DND-41 (cell line): ENCODE measurements around the gene SLX4IP.
A peak's percentile ranks its signal among the peaks of the same experiment; 100 is the strongest.

ENCODE experiments used
- ATAC-seq: fragments of 200-7000 bp; cut with Tn5 transposase; 3 replicates; pipeline ENCODE4 v1.9.1; 2021; ENCODE audit warnings: low read depth; ENCODE audit not compliant: insufficient read depth
- DNase-seq: peaks from one replicate; pipeline ENCODE4 v3.0.0-alpha.2; 2020
- H2AFZ ChIP-seq: 2 replicates; pipeline ENCODE4 v1.6.0; 2012; ENCODE audit warnings: low read depth, low read length
- H3K27ac ChIP-seq: 2 replicates; pipeline ENCODE4 v1.5.1; 2012; ENCODE audit warnings: low read length, inconsistent platforms
- H3K27me3 ChIP-seq: fragments of 200-600 bp; sonication (generic); 2 replicates; pipeline ENCODE4 v1.6.0; 2012; ENCODE audit warnings: low read length, mild to moderate bottlenecking, inconsistent platforms; ENCODE audit not compliant: insufficient read depth, poor library complexity
- H3K36me3 ChIP-seq: 2 replicates; pipeline ENCODE4 v1.5.1; 2012; ENCODE audit warnings: low read length, inconsistent platforms; ENCODE audit not compliant: insufficient read depth
- H3K4me1 ChIP-seq: 2 replicates; pipeline ENCODE4 v1.5.1; 2012; ENCODE audit warnings: mild to moderate bottlenecking, low read length; ENCODE audit not compliant: insufficient read depth
- H3K4me2 ChIP-seq: 2 replicates; pipeline ENCODE4 v1.6.0; 2012; ENCODE audit warnings: mild to moderate bottlenecking, moderate library complexity, low read length, inconsistent platforms; ENCODE audit not compliant: insufficient read depth
- H3K4me3 ChIP-seq, 2 experiments: fragments of 200-600 bp in 1 of 2; shearing (Covaris generic) in 1 of 2; 2 replicates each; pipeline ENCODE4 v1.5.1; 2012 to 2016; ENCODE audit warnings: inconsistent platforms in 2 of 2, low read length in 2 of 2, mild to moderate bottlenecking in 2 of 2, low read depth in 1 of 2, moderate library complexity in 1 of 2
- H3K79me2 ChIP-seq: 2 replicates; pipeline ENCODE4 v1.6.0; 2012; ENCODE audit warnings: low read length, inconsistent platforms; ENCODE audit not compliant: insufficient read depth
- H3K9ac ChIP-seq: 2 replicates; pipeline ENCODE4 v1.6.0; 2012; ENCODE audit warnings: low read depth, mild to moderate bottlenecking, inconsistent platforms, low read length, moderate library complexity
- H3K9me3 ChIP-seq: 2 replicates; pipeline ENCODE4 v1.5.1; 2012; ENCODE audit warnings: low read length, moderate library complexity, mild to moderate bottlenecking, inconsistent platforms; ENCODE audit not compliant: insufficient read depth, severe bottlenecking
- H4K20me1 ChIP-seq: 2 replicates; pipeline ENCODE4 v1.6.0; 2012; ENCODE audit warnings: low read length; ENCODE audit not compliant: insufficient read depth
- CTCF ChIP-seq: IDR thresholded peaks from 2 replicates; pipeline ENCODE4 v1.5.1; 2012; ENCODE audit warnings: borderline replicate concordance, low read length, moderate library complexity, mild to moderate bottlenecking; ENCODE audit not compliant: poor library complexity, severe bottlenecking; ENCODE audit errors: extremely low read depth
- EZH2 ChIP-seq: IDR thresholded peaks from 3 replicates; pipeline ENCODE4 v1.6.1; 2012; ENCODE audit warnings: borderline replicate concordance, low read depth, mild to moderate bottlenecking, moderate library complexity, low read length, inconsistent platforms; ENCODE audit not compliant: severe bottlenecking

Gene SLX4IP

GRCh38 chr20:10577648-10578047 is 142.5 kb downstream of the SLX4IP start:
- no peak for TF ChIP-seq EZH2
- no peak for TF ChIP-seq CTCF
- H2AFZ ChIP-seq, result no peak overlapping the region
- no peak overlapping the region for H3K9ac ChIP-seq
- no peaks in the 10 kb centered on the region for H3K27me3 ChIP-seq
- DNase-seq, result no peak
- H3K79me2 ChIP-seq, result no peaks in the 10 kb centered on the region
- H3K4me2 ChIP-seq, result no peak overlapping the region
- no peaks in the 10 kb centered on the region for H3K4me1 ChIP-seq
- no peak for ATAC-seq
- no peaks in the 10 kb centered on the region; the same call in 1 of the 2 replicates for H4K20me1 ChIP-seq
- H3K9me3 ChIP-seq, result no peaks in the 10 kb centered on the region
- H3K27ac ChIP-seq, result no peak overlapping the region
- H3K36me3 ChIP-seq, result no peaks in the 10 kb centered on the region; the same call in 1 of the 2 replicates
- H3K4me3 ChIP-seq, result no peak overlapping the region

- Histone ChIP-seq H3K79me2 (no peaks in the 10 kb centered on the region), H3K4me3 (no peak overlapping the region), H2AFZ (no peak overlapping the region), H4K20me1 (no peaks in the 10 kb centered on the region; the same call in 1 of the 2 replicates), H3K4me1 (no peaks in the 10 kb centered on the region), H3K27ac (no peak overlapping the region), H3K9me3 (no peaks in the 10 kb centered on the region), H3K9ac (no peak overlapping the region), H3K36me3 (no peaks in the 10 kb centered on the region; the same call in 1 of the 2 replicates), H3K4me2 (no peak overlapping the region), H3K27me3 (no peaks in the 10 kb centered on the region)
- no peak for TF ChIP-seq EZH2
- TF ChIP-seq CTCF, result no peak
- peak; percentile 67 for ATAC-seq
- no peak for DNase-seq
Measured at GRCh38 chr20:10578607-10579006, 143.5 kb downstream of the SLX4IP start.

DNA sequence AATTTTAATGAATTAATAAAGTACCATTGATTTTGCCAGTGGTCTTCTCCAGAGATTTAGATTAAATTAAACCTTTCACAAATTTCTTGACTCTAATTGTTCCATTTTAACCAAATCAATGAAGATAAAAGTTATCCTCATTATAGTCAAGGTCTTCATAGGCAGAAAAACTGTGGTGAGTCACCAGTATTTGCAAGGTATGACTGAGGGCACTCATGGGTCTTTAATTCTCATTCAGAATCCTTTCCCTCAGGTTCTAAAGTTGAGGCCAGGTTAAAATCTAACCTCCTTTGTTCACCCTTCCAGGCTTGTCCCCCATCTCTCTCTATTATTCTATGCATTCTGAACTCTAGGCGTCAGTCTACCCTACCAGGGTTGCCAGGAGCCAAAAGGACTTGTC is 144.8 kb downstream of the SLX4IP start:
- TF ChIP-seq CTCF, result no peak
- no peak for TF ChIP-seq EZH2
- DNase-seq, result no peak
- H3K4me3 ChIP-seq, result no peak overlapping the region
- no peaks in the 10 kb centered on the region; the same call in 1 of the 2 replicates for H4K20me1 ChIP-seq
- H2AFZ ChIP-seq, result no peak overlapping the region
- no peaks in the 10 kb centered on the region for H3K4me1 ChIP-seq
- H3K79me2 ChIP-seq, result no peaks in the 10 kb centered on the region
- no peak for ATAC-seq
- no peak overlapping the region for H3K27ac ChIP-seq
- no peaks in the 10 kb centered on the region; the same call in 1 of the 2 replicates for H3K36me3 ChIP-seq
- no peak overlapping the region for H3K4me2 ChIP-seq
- no peak overlapping the region for H3K9ac ChIP-seq
- H3K9me3 ChIP-seq, result no peaks in the 10 kb centered on the region
- no peaks in the 10 kb centered on the region for H3K27me3 ChIP-seq

- Histone ChIP-seq H4K20me1 (no peaks in the 10 kb centered on the region; the same call in 1 of the 2 replicates), H3K9me3 (no peaks in the 10 kb centered on the region), H2AFZ (no peak overlapping the region), H3K4me2 (no peak overlapping the region), H3K27me3 (no peaks in the 10 kb centered on the region), H3K79me2 (no peaks in the 10 kb centered on the region), H3K27ac (no peak overlapping the region), H3K4me1 (no peaks in the 10 kb centered on the region), H3K36me3 (no peaks in the 10 kb centered on the region; the same call in 1 of the 2 replicates), H3K4me3 (no peak overlapping the region), H3K9ac (no peak overlapping the region)
- TF ChIP-seq CTCF, result no peak
- no peak for TF ChIP-seq EZH2
- DNase-seq (no peak), ATAC-seq (no peak)
Measured at GRCh38 chr20:10580700-10581099, 145.6 kb downstream of the SLX4IP start.
